ENCODE measurements around the gene STARD3. TPM values are rescaled to one million over a fixed set of nuclear protein-coding genes. Genes with fewer than 3 reads are reported as not detected.

Gene STARD3
- total RNA-seq, 4 donors from 2014 or later, result 39.2 to 63.9 (median 43.5) TPM

GRCh38 chr17:39688945-39689344, 52.0 kb downstream of the STARD3 start:
- TF ChIP-seq CTCF (IDR thresholded peaks at IDR 0.05; ENCODE audit: low read depth), result no peak

- TF ChIP-seq CTCF (IDR thresholded peaks at IDR 0.05; ENCODE audit: low read depth), result no peak
Observed at GRCh38 chr17:39694593-39694992, 57.6 kb downstream of the STARD3 start.

- no peak for TF ChIP-seq CTCF (IDR thresholded peaks at IDR 0.05; ENCODE audit: low read depth)
Observed at GRCh38 chr17:39695089-39695474, 58.1 kb downstream of the STARD3 start.

GRCh38 chr17:39696731-39697130, 59.8 kb downstream of the STARD3 start:
- no peak for TF ChIP-seq CTCF (IDR thresholded peaks at IDR 0.05; ENCODE audit: low read depth)

- TF ChIP-seq CTCF (IDR thresholded peaks at IDR 0.05; ENCODE audit: low read depth), result no peak
Observed at GRCh38 chr17:39697961-39698360, 61.0 kb downstream of the STARD3 start.

GRCh38 chr17:39699818-39700147, 62.8 kb downstream of the STARD3 start, which contains the start of gene ERBB2:
Gene ERBB2 (plus strand): TSS chr17:39700064. CDS start chr17:39700239, 175 bp downstream.
- TF ChIP-seq CTCF (IDR thresholded peaks at IDR 0.05; ENCODE audit: low read depth), result no peak

GRCh38 chr17:39700148-39700987, 63.4 kb downstream of the STARD3 start:
- no peak for TF ChIP-seq CTCF (IDR thresholded peaks at IDR 0.05; ENCODE audit: low read depth)
